ENCODE measurements around the gene MYL4. TPM values are rescaled to one million over a fixed set of nuclear protein-coding genes. Genes with fewer than 3 reads are reported as not detected.
A peak's percentile ranks its signal among the peaks of the same experiment; 100 is the strongest.

MYL4 gene
- total RNA-seq, 1 donor from 2014 or later, result not detected

DNA sequence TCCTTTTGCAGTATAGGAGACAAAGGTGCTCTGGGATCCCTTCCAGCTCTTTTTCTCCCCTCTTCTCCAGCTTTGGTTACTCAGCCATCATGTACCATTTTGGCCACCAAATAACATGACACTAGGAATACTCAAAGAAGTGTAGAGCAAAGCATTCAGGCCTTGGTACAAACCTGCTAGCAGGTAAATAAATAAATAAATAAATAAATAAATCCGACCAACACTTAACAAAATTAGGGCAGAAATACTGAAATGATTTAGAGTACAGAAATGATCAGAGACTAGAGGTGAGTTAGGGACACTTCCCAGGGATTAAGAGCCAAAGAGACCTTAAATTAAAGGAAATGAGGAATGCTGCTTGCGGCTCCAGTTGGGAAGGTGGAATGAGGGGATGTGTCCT is 26.8 kb downstream of the MYL4 start:
- DNase-seq (ENCODE audit: extremely low spot score, unreplicated experiment), result no peak
- no peaks in the 10 kb centered on the region for H3K36me3 Mint-ChIP-seq (ENCODE audit: unreplicated experiment)
- H3K4me1 Mint-ChIP-seq (ENCODE audit: unreplicated experiment), result peaks cover 20% of the 10 kb centered on the region
- no peak overlapping the region for H3K4me3 Mint-ChIP-seq (ENCODE audit: unreplicated experiment)
- H3K9me3 Mint-ChIP-seq (ENCODE audit: unreplicated experiment), result no peaks in the 10 kb centered on the region
- TF ChIP-seq, protein P1, sequence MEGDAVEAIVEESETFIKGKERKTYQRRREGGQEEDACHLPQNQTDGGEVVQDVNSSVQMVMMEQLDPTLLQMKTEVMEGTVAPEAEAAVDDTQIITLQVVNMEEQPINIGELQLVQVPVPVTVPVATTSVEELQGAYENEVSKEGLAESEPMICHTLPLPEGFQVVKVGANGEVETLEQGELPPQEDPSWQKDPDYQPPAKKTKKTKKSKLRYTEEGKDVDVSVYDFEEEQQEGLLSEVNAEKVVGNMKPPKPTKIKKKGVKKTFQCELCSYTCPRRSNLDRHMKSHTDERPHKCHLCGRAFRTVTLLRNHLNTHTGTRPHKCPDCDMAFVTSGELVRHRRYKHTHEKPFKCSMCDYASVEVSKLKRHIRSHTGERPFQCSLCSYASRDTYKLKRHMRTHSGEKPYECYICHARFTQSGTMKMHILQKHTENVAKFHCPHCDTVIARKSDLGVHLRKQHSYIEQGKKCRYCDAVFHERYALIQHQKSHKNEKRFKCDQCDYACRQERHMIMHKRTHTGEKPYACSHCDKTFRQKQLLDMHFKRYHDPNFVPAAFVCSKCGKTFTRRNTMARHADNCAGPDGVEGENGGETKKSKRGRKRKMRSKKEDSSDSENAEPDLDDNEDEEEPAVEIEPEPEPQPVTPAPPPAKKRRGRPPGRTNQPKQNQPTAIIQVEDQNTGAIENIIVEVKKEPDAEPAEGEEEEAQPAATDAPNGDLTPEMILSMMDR (IDR thresholded peaks at IDR 0.05), result no peak
- peaks cover 2% of the 10 kb centered on the region for H3K27me3 Mint-ChIP-seq (ENCODE audit: unreplicated experiment)
- no peak overlapping the region for H3K27ac Mint-ChIP-seq (ENCODE audit: unreplicated experiment)

DNA sequence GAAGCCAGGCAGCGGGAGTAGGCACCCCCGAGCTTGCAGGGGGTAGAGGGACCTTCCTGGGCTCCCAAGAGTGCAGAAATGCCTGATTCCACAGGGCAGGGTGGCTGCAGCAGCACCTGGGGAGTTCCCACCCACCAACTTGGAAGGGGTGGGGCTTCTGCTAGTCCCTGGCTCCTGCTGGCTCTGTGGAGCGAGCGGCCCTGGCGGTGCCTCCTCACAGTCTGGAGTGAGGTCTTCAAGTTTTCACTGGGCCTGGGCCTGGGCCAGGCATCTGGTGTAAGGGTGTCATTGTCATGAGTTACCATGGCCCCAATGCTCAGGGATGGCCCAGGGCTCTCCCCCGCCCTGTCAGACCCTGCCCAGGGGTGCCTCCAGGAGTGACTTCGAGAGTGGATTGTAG is 28.7 kb downstream of the MYL4 start:
- Mint-ChIP-seq H3K27me3 (ENCODE audit: unreplicated experiment) (no peaks in the 10 kb centered on the region), H3K9me3 (ENCODE audit: unreplicated experiment) (no peaks in the 10 kb centered on the region), H3K4me3 (ENCODE audit: unreplicated experiment) (no peak overlapping the region), H3K4me1 (ENCODE audit: unreplicated experiment) (peaks cover 19% of the 10 kb centered on the region), H3K27ac (ENCODE audit: unreplicated experiment) (no peak overlapping the region), H3K36me3 (ENCODE audit: unreplicated experiment) (no peaks in the 10 kb centered on the region)
- TF ChIP-seq, protein P1 (IDR thresholded peaks at IDR 0.05), result no peak
- no peak for DNase-seq (ENCODE audit: extremely low spot score, unreplicated experiment)

DNA sequence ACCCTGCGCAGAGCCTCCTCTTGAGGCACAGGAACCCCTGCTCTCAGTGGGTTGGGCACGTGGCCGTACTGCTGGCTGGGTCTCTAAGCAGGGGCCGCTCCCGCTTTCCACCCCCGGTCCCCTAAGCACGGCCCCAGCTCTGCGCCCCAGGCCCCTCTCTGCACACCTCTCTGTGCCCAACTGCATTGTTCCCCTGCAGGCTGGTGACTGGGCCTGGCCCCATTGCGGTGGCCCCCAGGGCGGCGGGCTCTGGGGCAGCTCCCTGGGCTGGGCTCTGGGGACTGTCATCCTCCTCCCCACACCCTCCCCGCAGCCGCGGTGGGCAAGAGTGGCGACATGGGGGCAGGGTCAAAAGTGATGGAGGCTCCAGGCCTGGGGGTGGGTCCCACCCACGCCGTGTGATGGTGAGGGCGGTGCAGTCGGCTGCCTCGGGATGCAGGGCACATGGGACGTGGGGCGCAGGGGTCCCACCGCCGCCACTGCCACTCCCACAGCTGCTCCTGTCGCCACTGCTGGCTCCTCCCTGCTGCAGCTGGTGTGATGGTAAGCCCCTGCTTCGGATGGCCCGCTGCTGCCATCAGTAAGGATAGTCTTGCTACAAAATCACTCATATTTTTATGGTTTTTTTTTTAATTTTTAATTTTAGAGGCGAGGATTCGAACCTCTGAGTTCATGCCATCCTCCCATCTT is 29.3 kb downstream of the MYL4 start:
- no peak for DNase-seq (ENCODE audit: extremely low spot score, unreplicated experiment)
- no peaks in the 10 kb centered on the region for H3K9me3 Mint-ChIP-seq (ENCODE audit: unreplicated experiment)
- no peaks in the 10 kb centered on the region for H3K27me3 Mint-ChIP-seq (ENCODE audit: unreplicated experiment)
- H3K4me1 Mint-ChIP-seq (ENCODE audit: unreplicated experiment), result peaks cover 17% of the 10 kb centered on the region
- TF ChIP-seq, protein P1 (IDR thresholded peaks at IDR 0.05), result no peak
- H3K4me3 Mint-ChIP-seq (ENCODE audit: unreplicated experiment), result no peak overlapping the region
- no peaks in the 10 kb centered on the region for H3K36me3 Mint-ChIP-seq (ENCODE audit: unreplicated experiment)
- no peak overlapping the region for H3K27ac Mint-ChIP-seq (ENCODE audit: unreplicated experiment)

- peak overlapping the region; percentile 92 for H3K27ac Mint-ChIP-seq (ENCODE audit: unreplicated experiment)
- no peaks in the 10 kb centered on the region for H3K27me3 Mint-ChIP-seq (ENCODE audit: unreplicated experiment)
- no peaks in the 10 kb centered on the region for H3K9me3 Mint-ChIP-seq (ENCODE audit: unreplicated experiment)
- no peaks in the 10 kb centered on the region for H3K36me3 Mint-ChIP-seq (ENCODE audit: unreplicated experiment)
- DNase-seq (ENCODE audit: extremely low spot score, unreplicated experiment), result no peak
- TF ChIP-seq, protein P1 (IDR thresholded peaks at IDR 0.05), result no peak
- no peak overlapping the region for H3K4me3 Mint-ChIP-seq (ENCODE audit: unreplicated experiment)
- peaks cover 17% of the 10 kb centered on the region for H3K4me1 Mint-ChIP-seq (ENCODE audit: unreplicated experiment)
Measured at GRCh38 chr17:47239619-47239966, 30.4 kb downstream of the MYL4 start.

DNA sequence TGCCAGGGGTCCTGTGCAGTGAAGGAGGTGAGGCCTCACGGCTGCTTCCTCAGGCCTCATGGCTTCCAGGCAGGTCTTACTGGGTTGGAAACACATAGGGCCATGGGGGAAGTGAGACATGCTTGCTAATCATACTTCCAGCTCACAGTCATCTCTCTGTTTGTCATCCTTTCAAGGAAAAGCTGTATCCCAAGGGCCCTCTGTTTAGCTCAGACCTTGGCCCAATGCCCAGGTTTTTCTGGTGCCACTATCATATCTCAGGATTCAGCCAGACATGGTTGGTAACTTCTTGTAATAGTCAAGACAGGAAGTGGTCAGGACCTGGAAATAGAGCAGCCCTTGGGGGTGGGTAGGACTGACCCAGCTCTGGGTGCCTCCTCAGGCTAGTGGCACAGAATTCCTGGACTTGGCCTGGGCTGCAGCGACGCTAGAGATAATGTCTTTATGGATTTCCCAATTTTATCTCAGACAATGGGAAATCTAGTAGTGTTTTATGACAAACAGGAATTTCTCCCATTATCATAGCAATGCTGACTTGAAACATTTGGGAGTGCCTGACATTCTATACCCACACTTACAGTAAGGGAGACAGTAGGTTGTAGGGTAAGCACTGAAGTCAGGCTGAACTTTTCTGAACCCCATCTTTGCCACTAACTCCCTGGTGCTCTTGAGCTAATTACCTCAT is 31.0 kb downstream of the MYL4 start:
- peak; percentile 91 for DNase-seq (ENCODE audit: extremely low spot score, unreplicated experiment)
- Mint-ChIP-seq H3K27me3 (ENCODE audit: unreplicated experiment) (no peaks in the 10 kb centered on the region), H3K4me3 (ENCODE audit: unreplicated experiment) (no peak overlapping the region), H3K4me1 (ENCODE audit: unreplicated experiment) (peaks cover 17% of the 10 kb centered on the region), H3K27ac (ENCODE audit: unreplicated experiment) (peak overlapping the region; percentile 92), H3K36me3 (ENCODE audit: unreplicated experiment) (no peaks in the 10 kb centered on the region), H3K9me3 (ENCODE audit: unreplicated experiment) (no peaks in the 10 kb centered on the region)
- TF ChIP-seq, protein P1 (IDR thresholded peaks at IDR 0.05), result no peak

Data from osteocyte (in vitro differentiated cells).